Ishikawa (cell line): ENCODE measurements around the gene SPRED2.

Source experiments
- CEBPB ChIP-seq: IDR thresholded peaks from 2 replicates; pipeline ENCODE4 v1.6.1; 2012
- EP300 ChIP-seq: IDR thresholded peaks from 2 replicates; pipeline ENCODE4 v1.6.1; 2012; ENCODE audit warnings: borderline replicate concordance
- FOXM1 ChIP-seq: IDR thresholded peaks from 2 replicates; pipeline ENCODE4 v1.6.1; 2012; ENCODE audit warnings: low read depth, borderline replicate concordance
- NFIC ChIP-seq: IDR thresholded peaks from 2 replicates; pipeline ENCODE4 v1.6.1; 2012
- RAD21 ChIP-seq: IDR thresholded peaks from 2 replicates; pipeline ENCODE4 v1.6.1; 2012; ENCODE audit warnings: low read depth
- TAF1 ChIP-seq: IDR thresholded peaks from 2 replicates; pipeline ENCODE4 v1.6.1; 2012; ENCODE audit warnings: low read depth, mild to moderate bottlenecking
- TCF12 ChIP-seq: IDR thresholded peaks from 2 replicates; pipeline ENCODE4 v1.6.1; 2012; ENCODE audit warnings: low read depth
- TEAD4 ChIP-seq: IDR thresholded peaks from 2 replicates; pipeline ENCODE4 v1.6.1; 2012
- YY1 ChIP-seq: IDR thresholded peaks from 2 replicates; pipeline ENCODE4 v1.6.1; 2012; ENCODE audit warnings: low read depth
- TF ChIP-seq, protein P1 (sequence below): IDR thresholded peaks from 2 replicates; pipeline ENCODE4 v1.6.1; 2012; ENCODE audit warnings: low read depth, mild to moderate bottlenecking
- TF ChIP-seq, protein P2 (sequence below): IDR thresholded peaks from 2 replicates; pipeline ENCODE4 v1.6.1; 2012

DNA sequence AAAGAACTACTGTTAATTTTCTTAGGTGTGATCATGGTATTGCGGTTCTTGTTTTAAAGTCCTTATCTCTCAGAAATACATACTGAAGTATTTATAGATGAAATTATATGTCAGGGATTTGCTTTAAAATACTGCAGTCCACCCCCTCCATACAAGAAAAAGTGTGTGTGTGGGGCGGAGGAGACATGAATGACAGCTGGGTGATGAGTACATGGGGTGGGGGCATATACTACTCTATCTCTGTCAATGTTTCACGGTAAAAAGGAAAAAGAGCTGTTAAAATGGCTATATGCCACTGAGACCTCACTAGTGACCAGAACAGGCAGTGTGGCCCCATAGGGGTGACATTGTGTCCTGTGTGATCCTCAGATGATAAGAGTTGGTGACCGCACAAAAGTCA lies 54.1 kb downstream of the SPRED2 start:
- TF ChIP-seq YY1: no peak
- no peak for TF ChIP-seq FOXM1
- no peak for TF ChIP-seq TEAD4
- no peak for TF ChIP-seq EP300
- no peak for TF ChIP-seq TCF12
- no peak for TF ChIP-seq RAD21
- TF ChIP-seq, protein P1, sequence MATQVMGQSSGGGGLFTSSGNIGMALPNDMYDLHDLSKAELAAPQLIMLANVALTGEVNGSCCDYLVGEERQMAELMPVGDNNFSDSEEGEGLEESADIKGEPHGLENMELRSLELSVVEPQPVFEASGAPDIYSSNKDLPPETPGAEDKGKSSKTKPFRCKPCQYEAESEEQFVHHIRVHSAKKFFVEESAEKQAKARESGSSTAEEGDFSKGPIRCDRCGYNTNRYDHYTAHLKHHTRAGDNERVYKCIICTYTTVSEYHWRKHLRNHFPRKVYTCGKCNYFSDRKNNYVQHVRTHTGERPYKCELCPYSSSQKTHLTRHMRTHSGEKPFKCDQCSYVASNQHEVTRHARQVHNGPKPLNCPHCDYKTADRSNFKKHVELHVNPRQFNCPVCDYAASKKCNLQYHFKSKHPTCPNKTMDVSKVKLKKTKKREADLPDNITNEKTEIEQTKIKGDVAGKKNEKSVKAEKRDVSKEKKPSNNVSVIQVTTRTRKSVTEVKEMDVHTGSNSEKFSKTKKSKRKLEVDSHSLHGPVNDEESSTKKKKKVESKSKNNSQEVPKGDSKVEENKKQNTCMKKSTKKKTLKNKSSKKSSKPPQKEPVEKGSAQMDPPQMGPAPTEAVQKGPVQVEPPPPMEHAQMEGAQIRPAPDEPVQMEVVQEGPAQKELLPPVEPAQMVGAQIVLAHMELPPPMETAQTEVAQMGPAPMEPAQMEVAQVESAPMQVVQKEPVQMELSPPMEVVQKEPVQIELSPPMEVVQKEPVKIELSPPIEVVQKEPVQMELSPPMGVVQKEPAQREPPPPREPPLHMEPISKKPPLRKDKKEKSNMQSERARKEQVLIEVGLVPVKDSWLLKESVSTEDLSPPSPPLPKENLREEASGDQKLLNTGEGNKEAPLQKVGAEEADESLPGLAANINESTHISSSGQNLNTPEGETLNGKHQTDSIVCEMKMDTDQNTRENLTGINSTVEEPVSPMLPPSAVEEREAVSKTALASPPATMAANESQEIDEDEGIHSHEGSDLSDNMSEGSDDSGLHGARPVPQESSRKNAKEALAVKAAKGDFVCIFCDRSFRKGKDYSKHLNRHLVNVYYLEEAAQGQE: no peak
- TF ChIP-seq CEBPB: no peak
- TF ChIP-seq TAF1: no peak
- no peak for TF ChIP-seq NFIC
- TF ChIP-seq, protein P2, sequence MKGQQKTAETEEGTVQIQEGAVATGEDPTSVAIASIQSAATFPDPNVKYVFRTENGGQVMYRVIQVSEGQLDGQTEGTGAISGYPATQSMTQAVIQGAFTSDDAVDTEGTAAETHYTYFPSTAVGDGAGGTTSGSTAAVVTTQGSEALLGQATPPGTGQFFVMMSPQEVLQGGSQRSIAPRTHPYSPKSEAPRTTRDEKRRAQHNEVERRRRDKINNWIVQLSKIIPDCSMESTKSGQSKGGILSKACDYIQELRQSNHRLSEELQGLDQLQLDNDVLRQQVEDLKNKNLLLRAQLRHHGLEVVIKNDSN: no peak
